Loucy (cell line): ENCODE results near the gene TUBG1.

Source experiments
- H2AFZ ChIP-seq: fragments of 200-600 bp; sonication (generic); 2 replicates; pipeline ENCODE4 v1.6.0; 2016; ENCODE audit warnings: antibody characterized with exemption, mild to moderate bottlenecking, low read length, moderate library complexity
- H3F3A ChIP-seq: fragments of 200-600 bp; 2 replicates; pipeline ENCODE4 v1.6.0; 2016; ENCODE audit warnings: antibody characterized with exemption, low read depth, mild to moderate bottlenecking
- H3K27me3 ChIP-seq: fragments of 200-600 bp; sonication (generic); 2 replicates; pipeline ENCODE4 v1.6.1; 2014; ENCODE audit warnings: low read length, mild to moderate bottlenecking; ENCODE audit not compliant: insufficient read depth, poor library complexity, severe bottlenecking
- H3K36me3 ChIP-seq: fragments of 200-600 bp; sonication (generic); 2 replicates; pipeline ENCODE4 v1.6.1; 2016; ENCODE audit warnings: low read length; ENCODE audit not compliant: insufficient read depth
- H3K4me1 ChIP-seq: fragments of 200-600 bp; sonication (generic); 2 replicates; pipeline ENCODE4 v1.5.1; 2014; ENCODE audit warnings: low read length, mild to moderate bottlenecking; ENCODE audit not compliant: insufficient read depth, poor library complexity, severe bottlenecking
- H3K4me2 ChIP-seq: fragments of 200-600 bp; sonication (generic); 2 replicates; pipeline ENCODE4 v1.6.0; 2014; ENCODE audit warnings: antibody characterized with exemption, low read length, low read depth, mild to moderate bottlenecking; ENCODE audit not compliant: poor library complexity, severe bottlenecking
- H3K4me3 ChIP-seq: fragments of 200-600 bp; sonication (generic); 2 replicates; pipeline ENCODE4 v1.5.1; 2014; ENCODE audit warnings: low read length, mild to moderate bottlenecking, mixed read lengths; ENCODE audit not compliant: poor library complexity, severe bottlenecking
- H3K79me2 ChIP-seq: fragments of 200-600 bp; sonication (generic); 2 replicates; pipeline ENCODE4 v1.6.1; 2014; ENCODE audit warnings: low read length; ENCODE audit not compliant: insufficient read depth
- H3K9ac ChIP-seq: fragments of 200-600 bp; sonication (generic); 2 replicates; pipeline ENCODE4 v1.6.0; 2014; ENCODE audit warnings: mild to moderate bottlenecking, low read depth, low read length, moderate library complexity; ENCODE audit not compliant: poor library complexity, severe bottlenecking
- H3K9me2 ChIP-seq: fragments of 200-600 bp; sonication (generic); replicated peaks from 2 replicates; pipeline ENCODE4 v1.6.1; 2016; ENCODE audit warnings: low read depth, low read length, mixed read lengths
- H3K9me3 ChIP-seq: fragments of 200-600 bp; sonication (generic); 2 replicates; pipeline ENCODE4 v1.6.1; 2014; ENCODE audit warnings: mild to moderate bottlenecking, antibody characterized with exemption, low read length, low read depth; ENCODE audit not compliant: insufficient read depth
- H4K20me1 ChIP-seq: fragments of 200-600 bp; sonication (generic); 2 replicates; pipeline ENCODE4 v1.6.0; 2014; ENCODE audit warnings: antibody characterized with exemption, low read length, mild to moderate bottlenecking; ENCODE audit not compliant: insufficient read depth, poor library complexity, severe bottlenecking
- EZH2phosphoT487 ChIP-seq: fragments of 200-600 bp; IDR thresholded peaks from 2 replicates; pipeline ENCODE4 v1.6.1; 2018; ENCODE audit warnings: antibody characterized with exemption, mild to moderate bottlenecking, moderate library complexity, borderline replicate concordance
- TF ChIP-seq, protein P1 (sequence below): fragments of 200-600 bp; sonication (generic); conservative IDR thresholded peaks from 2 replicates; pipeline ENCODE4 v1.5.1; 2014; ENCODE audit warnings: mild to moderate bottlenecking, antibody characterized with exemption, low read length

Gene TUBG1

GRCh38 chr17:42612013-42612412 is 2.5 kb downstream of the TUBG1 start:
- H3K36me3 ChIP-seq: peaks cover 31% of the 10 kb centered on the region; the same call in 1 of the 2 replicates

DNA sequence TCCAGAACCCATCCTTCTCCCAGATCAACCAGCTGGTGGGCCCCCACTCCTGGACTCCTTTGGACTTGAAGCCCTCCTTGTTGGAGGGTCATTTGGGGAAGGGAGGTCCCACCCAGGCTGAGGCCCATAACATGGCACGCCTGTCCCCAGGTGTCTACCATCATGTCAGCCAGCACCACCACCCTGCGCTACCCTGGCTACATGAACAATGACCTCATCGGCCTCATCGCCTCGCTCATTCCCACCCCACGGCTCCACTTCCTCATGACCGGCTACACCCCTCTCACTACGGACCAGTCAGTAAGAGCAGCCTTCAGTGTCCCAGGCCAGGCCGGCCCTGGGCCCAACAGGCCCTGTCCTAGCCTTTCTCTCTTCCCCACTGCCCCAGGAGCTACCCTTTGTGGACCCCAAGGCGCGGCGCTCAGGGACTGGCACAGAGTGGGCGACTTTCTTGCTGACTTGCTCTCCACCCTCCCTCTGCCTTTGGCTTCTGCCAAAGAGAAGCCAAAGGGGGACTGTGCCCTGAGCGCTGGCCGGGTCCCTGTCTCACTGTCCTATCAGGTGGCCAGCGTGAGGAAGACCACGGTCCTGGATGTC is 4.3 kb downstream of the TUBG1 start:
- H3K36me3 ChIP-seq: peaks cover 31% of the 10 kb centered on the region; the same call in 1 of the 2 replicates
- no peak overlapping the region for H2AFZ ChIP-seq

More at GRCh38 chr17:42612013-42612412, 2.5 kb downstream of the TUBG1 start:
- H3K9ac ChIP-seq: no peak overlapping the region
- no peaks in the 10 kb centered on the region for H3F3A ChIP-seq
- H3K79me2 ChIP-seq: peaks cover 43% of the 10 kb centered on the region
- no peaks in the 10 kb centered on the region for H3K9me2 ChIP-seq
- no peak overlapping the region for H2AFZ ChIP-seq
- no peak overlapping the region for H3K4me2 ChIP-seq
- H4K20me1 ChIP-seq: peaks cover 10% of the 10 kb centered on the region
- peaks cover 10% of the 10 kb centered on the region for H3K4me1 ChIP-seq
- no peaks in the 10 kb centered on the region for H3K9me3 ChIP-seq
- TF ChIP-seq, protein P1, sequence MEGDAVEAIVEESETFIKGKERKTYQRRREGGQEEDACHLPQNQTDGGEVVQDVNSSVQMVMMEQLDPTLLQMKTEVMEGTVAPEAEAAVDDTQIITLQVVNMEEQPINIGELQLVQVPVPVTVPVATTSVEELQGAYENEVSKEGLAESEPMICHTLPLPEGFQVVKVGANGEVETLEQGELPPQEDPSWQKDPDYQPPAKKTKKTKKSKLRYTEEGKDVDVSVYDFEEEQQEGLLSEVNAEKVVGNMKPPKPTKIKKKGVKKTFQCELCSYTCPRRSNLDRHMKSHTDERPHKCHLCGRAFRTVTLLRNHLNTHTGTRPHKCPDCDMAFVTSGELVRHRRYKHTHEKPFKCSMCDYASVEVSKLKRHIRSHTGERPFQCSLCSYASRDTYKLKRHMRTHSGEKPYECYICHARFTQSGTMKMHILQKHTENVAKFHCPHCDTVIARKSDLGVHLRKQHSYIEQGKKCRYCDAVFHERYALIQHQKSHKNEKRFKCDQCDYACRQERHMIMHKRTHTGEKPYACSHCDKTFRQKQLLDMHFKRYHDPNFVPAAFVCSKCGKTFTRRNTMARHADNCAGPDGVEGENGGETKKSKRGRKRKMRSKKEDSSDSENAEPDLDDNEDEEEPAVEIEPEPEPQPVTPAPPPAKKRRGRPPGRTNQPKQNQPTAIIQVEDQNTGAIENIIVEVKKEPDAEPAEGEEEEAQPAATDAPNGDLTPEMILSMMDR: no peak
- TF ChIP-seq EZH2phosphoT487: no peak
- H3K4me3 ChIP-seq: no peak overlapping the region
- H3K27me3 ChIP-seq: no peaks in the 10 kb centered on the region

DNA sequence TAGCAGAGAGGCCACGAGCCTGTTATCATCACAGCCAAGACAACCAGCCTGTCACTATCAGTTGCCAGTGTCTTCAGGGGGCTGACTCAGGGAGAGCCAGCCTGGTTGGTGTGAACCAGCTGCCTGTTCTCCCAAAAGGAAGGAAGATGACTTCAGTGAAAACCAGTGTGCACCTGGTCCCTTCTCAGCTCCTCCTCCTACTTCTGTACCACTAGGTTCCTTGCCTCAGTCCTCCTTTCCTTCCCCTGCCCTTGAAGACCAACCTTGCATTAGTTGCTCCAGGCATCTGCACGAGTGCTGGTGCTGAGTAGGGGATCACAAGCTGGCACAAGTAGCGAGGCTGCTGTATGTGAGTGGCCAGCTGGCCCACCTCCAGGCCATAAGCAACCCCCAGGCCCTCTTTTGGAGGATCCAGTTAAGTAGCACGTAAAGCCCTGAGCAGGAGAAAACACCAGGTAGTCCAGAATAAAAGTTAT is 8.5 kb downstream of the TUBG1 start:
- peaks cover 6% of the 10 kb centered on the region for H3K4me1 ChIP-seq
- no peak overlapping the region for H2AFZ ChIP-seq
- peaks cover 20% of the 10 kb centered on the region; the same call in 1 of the 2 replicates for H3K36me3 ChIP-seq
- H3F3A ChIP-seq: no peaks in the 10 kb centered on the region
- TF ChIP-seq EZH2phosphoT487: no peak
- peak overlapping the region; percentile 21 for H3K4me2 ChIP-seq
- H3K79me2 ChIP-seq: no peaks in the 10 kb centered on the region
- H3K9me2 ChIP-seq: no peaks in the 10 kb centered on the region
- H4K20me1 ChIP-seq: no peaks in the 10 kb centered on the region
- H3K9me3 ChIP-seq: no peaks in the 10 kb centered on the region
- H3K4me3 ChIP-seq: no peak overlapping the region
- no peaks in the 10 kb centered on the region for H3K27me3 ChIP-seq
- H3K9ac ChIP-seq: peak overlapping the region; percentile 12

More for the DNA sequence above, 4.3 kb downstream of the TUBG1 start:
- no peak for TF ChIP-seq EZH2phosphoT487
- TF ChIP-seq, protein P1: no peak
- Histone ChIP-seq H3K4me2 (no peak overlapping the region), H3K4me1 (peaks cover 5% of the 10 kb centered on the region), H3K9me2 (no peaks in the 10 kb centered on the region), H3K9me3 (no peaks in the 10 kb centered on the region), H3K79me2 (peaks cover 26% of the 10 kb centered on the region), H3K27me3 (no peaks in the 10 kb centered on the region), H4K20me1 (peaks cover 3% of the 10 kb centered on the region), H3K4me3 (no peak overlapping the region), H3K9ac (no peak overlapping the region), H3F3A (no peaks in the 10 kb centered on the region)
